Peyer's patch (tissue), 4 donors: Measurements from ENCODE around the gene VMP1.
"Not testable (repeated sequence)": the region's sequence is repeated elsewhere in the genome, so short reads cannot be mapped to it uniquely, and the experiment has no call there.

Experiments used
- POLR2A ChIP-seq, 2 donors: fragments of 450-650 bp; IDR thresholded peaks; one replicate each; pipeline ENCODE4 v1.5.1; 2017; ENCODE audit warnings: antibody characterized with exemption in 2 of 2, mild to moderate bottlenecking in 2 of 2, moderate library complexity in 2 of 2
- TF ChIP-seq, protein P1 (sequence below), 6 experiments: fragments of 450-650 bp in 4 of 6; fragments of 200-600 bp in 2 of 6; sonication (generic) in 1 of 6; IDR thresholded peaks; one replicate each; pipeline ENCODE4 v1.5.1; 2017 to 2019; ENCODE audit warnings: antibody characterized with exemption in 6 of 6, mild to moderate bottlenecking in 3 of 6, moderate library complexity in 1 of 6

DNA sequence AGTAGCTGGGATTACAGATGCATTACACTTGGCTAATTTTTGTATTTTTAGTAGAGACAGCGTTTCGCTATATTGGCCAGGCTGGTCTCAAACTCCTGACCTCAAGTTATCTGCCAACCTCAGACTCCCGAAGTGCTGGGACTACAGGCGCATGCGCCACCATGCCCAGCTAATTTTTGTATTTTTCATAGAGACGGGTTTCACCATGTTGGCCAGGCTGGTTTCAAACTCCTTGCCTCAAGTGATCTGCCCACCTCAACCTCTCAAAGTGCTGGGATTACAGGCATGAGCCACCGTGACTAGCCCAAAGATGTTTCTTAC is 145.4 kb downstream of the VMP1 start:
- TF ChIP-seq POLR2A (IDR thresholded peaks at IDR 0.05): not testable (repeated sequence)
- TF ChIP-seq, protein P1, sequence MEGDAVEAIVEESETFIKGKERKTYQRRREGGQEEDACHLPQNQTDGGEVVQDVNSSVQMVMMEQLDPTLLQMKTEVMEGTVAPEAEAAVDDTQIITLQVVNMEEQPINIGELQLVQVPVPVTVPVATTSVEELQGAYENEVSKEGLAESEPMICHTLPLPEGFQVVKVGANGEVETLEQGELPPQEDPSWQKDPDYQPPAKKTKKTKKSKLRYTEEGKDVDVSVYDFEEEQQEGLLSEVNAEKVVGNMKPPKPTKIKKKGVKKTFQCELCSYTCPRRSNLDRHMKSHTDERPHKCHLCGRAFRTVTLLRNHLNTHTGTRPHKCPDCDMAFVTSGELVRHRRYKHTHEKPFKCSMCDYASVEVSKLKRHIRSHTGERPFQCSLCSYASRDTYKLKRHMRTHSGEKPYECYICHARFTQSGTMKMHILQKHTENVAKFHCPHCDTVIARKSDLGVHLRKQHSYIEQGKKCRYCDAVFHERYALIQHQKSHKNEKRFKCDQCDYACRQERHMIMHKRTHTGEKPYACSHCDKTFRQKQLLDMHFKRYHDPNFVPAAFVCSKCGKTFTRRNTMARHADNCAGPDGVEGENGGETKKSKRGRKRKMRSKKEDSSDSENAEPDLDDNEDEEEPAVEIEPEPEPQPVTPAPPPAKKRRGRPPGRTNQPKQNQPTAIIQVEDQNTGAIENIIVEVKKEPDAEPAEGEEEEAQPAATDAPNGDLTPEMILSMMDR (IDR thresholded peaks at IDR 0.05): not testable (repeated sequence)
